GM18498 (cell line): ENCODE measurements around the gene NAPEPLD.
"Not testable (repeated sequence)": the region's sequence is repeated elsewhere in the genome, so short reads cannot be mapped to it uniquely, and the experiment has no call there.

Source experiments
- ATAC-seq: cut with Tn5 transposase; IDR thresholded peaks from one replicate; pipeline ENCODE4 v1.9.1; 2021; ENCODE audit warnings: mild to moderate bottlenecking, moderate library complexity; ENCODE audit not compliant: unreplicated experiment

Gene NAPEPLD

DNA sequence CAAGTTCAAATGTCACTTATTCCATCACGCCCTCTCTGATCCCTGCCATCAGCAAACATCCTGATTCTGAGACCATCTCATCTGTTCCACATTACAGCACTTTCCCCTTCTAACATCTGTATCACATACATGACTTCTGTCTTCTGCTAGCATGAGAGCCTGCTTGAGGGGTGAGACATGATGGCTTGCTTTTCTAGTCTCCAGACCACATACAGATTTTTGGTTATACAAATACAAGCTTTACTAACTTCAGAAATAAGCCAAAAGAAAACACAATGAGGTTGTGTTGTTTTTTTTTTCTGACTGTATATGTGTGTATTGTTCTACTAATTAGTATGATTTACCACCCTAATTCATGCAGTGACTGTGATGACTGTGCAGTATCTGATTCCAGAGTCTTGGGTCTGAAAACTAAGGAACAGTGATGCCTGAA is 34.3 kb downstream of the NAPEPLD start:
- no peak for ATAC-seq

GRCh38 chr7:103113164-103113563 is 35.7 kb downstream of the NAPEPLD start:
- ATAC-seq, result no peak

- not testable (repeated sequence) for ATAC-seq
These were observed 42.2 kb downstream of the NAPEPLD start for GRCh38 chr7:103106703-103107070.

DNA sequence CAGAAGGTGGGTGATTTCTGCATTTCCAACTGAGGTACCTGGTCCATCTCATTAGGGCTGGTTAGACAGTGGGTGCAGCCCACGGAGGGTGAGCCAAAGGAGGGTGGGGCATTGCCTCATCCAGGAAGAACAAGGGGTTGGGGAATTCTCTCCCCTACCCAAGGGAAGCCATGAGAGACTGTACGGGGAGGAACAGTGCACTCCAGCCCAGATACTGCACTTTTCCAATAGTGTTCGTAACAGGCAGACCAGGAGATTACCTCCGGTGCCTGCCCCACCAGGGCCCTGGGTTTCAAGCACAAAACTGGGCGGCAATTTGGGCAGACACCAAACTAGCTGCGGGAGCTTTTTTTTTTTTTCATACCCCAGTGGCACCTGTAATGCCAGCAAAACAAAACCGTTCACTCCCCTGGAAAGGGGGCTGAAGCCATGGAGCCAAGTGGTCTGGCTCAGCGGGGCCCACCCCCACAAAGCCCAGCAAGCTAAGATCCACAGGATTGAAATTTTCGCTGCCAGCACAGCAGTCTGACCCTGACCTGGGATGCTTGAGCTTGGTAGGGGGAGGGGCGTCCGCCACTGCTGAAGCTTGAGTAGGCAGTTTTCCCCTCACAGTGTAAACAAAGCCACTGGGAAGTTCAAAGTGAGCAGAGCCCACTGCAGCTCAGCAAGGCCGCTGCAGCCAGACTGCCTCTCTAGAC is 42.7 kb downstream of the NAPEPLD start:
- ATAC-seq, result no peak

- no peak for ATAC-seq
These were observed 47.4 kb downstream of the NAPEPLD start for GRCh38 chr7:103101543-103101942.

GRCh38 chr7:103100348-103100747 is 48.6 kb downstream of the NAPEPLD start:
- no peak for ATAC-seq

DNA sequence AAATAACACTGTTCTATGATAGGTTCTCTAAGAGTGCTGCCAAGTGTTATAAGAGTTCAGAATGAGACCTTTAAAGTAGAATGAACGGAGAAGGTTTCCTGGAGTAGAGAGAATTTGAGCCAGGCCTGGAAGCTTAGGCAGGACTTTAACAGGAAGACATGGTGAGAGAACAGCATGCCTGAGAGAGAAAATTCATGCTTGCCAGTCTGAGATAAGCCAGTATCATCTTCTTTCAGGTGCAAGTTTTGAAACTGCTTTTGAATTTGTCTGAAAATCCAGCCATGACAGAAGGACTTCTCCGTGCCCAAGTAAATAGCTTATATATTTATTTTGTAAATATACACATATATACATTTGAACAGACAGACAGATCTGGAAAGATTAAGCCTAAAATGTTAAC is 51.9 kb downstream of the NAPEPLD start:
- no peak for ATAC-seq

- not testable (repeated sequence) for ATAC-seq
These were observed 53.3 kb downstream of the NAPEPLD start for GRCh38 chr7:103095558-103095957.

- no peak for ATAC-seq
These were observed 54.8 kb downstream of the NAPEPLD start for GRCh38 chr7:103094102-103094501.

DNA sequence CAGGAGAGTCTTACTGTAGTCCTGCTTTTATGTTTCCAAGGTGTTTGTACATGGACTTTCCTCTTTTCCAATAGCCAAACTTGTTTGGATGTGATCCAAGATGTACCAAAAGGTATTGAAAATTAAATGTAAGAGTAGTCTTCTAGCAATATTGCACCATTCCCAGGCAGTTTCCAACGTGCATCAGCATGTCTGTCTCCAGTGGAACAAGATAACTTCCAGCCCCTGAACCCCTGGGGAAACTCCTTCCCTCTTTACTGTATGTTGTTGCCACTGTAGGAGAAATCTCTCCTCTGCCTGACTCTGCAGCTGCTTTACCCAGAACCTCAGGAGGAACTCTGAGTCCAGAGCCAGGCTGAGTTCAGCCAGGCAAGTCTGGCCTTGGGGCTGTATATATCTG is 55.5 kb downstream of the NAPEPLD start:
- no peak for ATAC-seq

DNA sequence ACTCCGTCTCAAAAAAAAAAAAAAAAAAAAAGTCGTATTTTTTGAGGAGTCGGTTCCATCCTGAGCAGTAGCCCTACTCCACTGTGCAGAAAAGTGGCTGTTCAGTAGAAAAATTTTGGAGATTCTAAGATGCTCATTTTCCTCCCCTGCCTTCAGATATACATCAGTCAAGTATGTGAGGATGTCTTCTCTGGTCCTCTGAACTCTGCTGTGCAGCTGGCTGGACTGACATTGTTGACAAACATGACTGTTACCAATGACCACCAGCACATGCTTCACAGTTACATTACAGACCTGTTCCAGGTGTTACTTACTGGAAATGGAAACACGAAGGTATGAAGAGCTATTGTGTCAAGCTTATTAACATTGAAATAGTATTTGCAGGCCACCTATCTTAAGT is 56.6 kb downstream of the NAPEPLD start:
- not testable (repeated sequence) for ATAC-seq

GRCh38 chr7:103083210-103083609 is 65.7 kb downstream of the NAPEPLD start:
- no peak for ATAC-seq

- ATAC-seq, result no peak
These were observed 66.4 kb downstream of the NAPEPLD start for GRCh38 chr7:103082497-103082896.

DNA sequence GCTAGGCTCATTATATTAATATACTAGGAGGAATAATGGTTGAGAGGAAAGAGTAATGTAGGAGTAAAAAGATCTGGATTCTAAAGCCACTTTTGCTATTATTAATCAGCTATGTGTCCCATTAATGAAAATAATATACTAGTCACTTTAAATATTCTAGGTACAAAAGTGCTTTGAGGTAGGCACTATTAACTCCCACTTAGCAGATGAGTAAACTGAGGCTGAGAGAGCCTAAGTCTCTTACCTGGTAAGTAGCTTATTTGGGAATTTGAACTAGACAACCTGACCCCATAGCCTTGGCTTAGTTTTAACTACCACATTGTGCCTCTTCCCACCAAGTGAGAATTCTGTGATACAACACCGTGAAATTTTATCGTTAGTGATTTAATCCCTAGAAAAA is 68.0 kb downstream of the NAPEPLD start:
- no peak for ATAC-seq

- no peak for ATAC-seq
These were observed 69.1 kb downstream of the NAPEPLD start for GRCh38 chr7:103079836-103080235.

DNA sequence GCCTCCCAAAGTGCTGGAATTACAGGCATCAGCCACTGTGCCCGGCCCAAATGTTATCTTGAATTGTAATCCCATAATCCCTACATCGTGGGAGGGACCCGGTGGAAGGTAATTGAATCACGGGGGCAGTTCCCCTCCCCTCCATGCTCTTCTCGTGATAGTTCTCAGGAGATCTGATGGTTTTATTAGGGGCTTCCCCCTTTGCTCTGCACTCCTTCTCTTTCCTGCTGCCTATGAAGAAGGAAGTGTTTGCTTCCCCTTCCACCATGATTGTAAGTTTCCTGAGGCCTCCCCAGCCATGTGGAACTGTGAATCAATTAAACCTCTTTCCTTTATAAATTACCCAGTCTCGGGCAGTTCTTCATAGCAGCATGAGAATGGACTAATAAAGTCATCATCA is 70.7 kb downstream of the NAPEPLD start:
- ATAC-seq, result not testable (repeated sequence)

DNA sequence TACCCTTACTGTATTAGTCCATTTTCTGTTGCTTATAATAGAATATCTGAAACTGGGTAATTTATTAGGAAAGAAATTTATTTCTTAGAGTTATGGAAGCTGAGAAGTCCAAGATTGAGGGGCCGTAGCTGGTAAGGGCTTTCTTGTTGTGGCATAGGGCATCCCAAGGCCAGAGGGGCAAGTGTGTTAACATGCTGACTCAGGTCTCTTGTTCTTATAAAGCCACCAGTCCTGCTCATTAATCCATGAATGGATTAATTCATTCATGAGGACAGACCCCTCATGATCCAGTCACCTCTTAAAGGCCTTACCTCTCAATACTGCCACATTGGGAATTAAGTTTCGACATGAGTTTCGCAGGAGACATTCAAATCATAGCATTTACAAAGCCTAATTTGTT is 71.6 kb downstream of the NAPEPLD start:
- ATAC-seq, result no peak

DNA sequence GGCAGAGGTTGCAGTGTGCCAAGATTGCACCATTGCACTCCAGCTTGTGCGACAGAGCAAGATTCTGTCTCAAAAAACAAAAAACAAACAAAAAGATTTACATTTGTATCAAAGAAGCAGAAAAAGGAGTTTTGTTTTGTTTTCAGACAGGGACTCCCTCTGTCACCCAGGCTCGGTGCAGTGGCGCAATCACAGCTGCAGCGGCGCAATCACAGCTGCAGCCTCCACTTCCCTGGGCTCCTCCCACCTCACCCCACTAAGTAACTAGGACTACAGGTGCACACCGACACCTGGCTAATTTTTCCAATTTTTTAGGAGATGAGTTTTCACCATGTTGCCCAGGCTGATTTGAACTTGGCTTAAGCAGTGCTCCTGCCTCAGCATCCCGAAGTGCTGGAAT is 72.1 kb downstream of the NAPEPLD start:
- ATAC-seq, result no peak

GRCh38 chr7:103075337-103075918 is 73.5 kb downstream of the NAPEPLD start:
- peak; percentile 50 for ATAC-seq

GRCh38 chr7:103074519-103075336 is 74.2 kb downstream of the NAPEPLD start, which contains the start of the genes ARMC10 and FBXL13:
TSS of gene ARMC10 (plus strand) at chr7:103075140. CDS start at chr7:103075273, 133 bp downstream.
TSS of gene FBXL13 (minus strand) at chr7:103074796.
- ATAC-seq, result peak; percentile 93

DNA sequence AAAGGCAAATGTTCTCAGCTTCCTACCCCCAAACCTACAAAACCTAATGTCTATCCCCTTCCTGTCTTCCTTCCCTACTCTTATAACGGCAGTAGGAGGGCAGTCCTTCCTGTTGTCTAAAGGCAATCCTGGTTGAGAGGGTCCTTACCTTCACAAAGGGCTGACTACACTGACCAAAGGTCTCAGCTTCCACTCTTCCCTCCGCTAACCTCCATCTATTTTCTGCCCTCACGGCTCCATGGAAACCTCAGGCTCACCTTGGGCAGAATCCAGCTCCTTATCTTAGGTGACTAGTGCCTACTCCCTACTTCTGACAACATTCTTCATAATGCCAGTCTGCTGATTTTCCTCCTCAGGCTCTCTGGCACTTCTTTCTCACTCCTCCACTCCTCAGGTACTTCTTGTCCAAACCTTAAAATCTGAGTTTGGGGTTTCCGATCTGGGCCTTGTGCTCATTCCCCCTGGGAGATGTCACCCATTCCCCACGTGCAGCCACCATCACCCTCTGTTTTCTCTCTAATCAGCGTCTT is 74.8 kb downstream of the NAPEPLD start:
- ATAC-seq, result no peak
